Measurements from ENCODE around the gene CAV2. TPM values are rescaled to one million over a fixed set of nuclear protein-coding genes. Genes with fewer than 3 reads are reported as not detected.

CAV2 gene
- total RNA-seq, 1 donor from 2014 or later = 161 TPM

- Histone ChIP-seq H3K36me3 (ENCODE audit: insufficient read depth, low read length) (peaks cover 50% of the 10 kb centered on the region), H3K9me3 (ENCODE audit: insufficient read depth, low read depth, low read length) (no peaks in the 10 kb centered on the region), H3K4me1 (ENCODE audit: insufficient read depth, low read length) (peaks cover 11% of the 10 kb centered on the region), H4K20me1 (ENCODE audit: insufficient read depth, low read length) (peaks cover 38% of the 10 kb centered on the region), H3K27me3 (ENCODE audit: insufficient read depth, low read length) (no peaks in the 10 kb centered on the region), H3K4me2 (ENCODE audit: low read length) (no peak overlapping the region), H3K27ac (ENCODE audit: low read depth, low read length) (no peak overlapping the region), H3K79me2 (ENCODE audit: insufficient read depth, low read length) (peaks cover 56% of the 10 kb centered on the region), H2AFZ (ENCODE audit: low read depth, low read length) (no peak overlapping the region), H3K4me3 (ENCODE audit: insufficient read depth, low read depth, low read length) (no peak overlapping the region), H3K9ac (ENCODE audit: low read length) (no peak overlapping the region)
- Mint-ChIP-seq H3K27me3 (ENCODE audit: low read depth, unreplicated experiment) (no peaks in the 10 kb centered on the region), H3K27ac (ENCODE audit: unreplicated experiment) (no peak overlapping the region), H3K4me3 (ENCODE audit: unreplicated experiment) (no peak overlapping the region), H3K4me1 (ENCODE audit: low read depth, unreplicated experiment) (peaks cover 28% of the 10 kb centered on the region), H3K9me3 (ENCODE audit: unreplicated experiment) (no peaks in the 10 kb centered on the region), H3K36me3 (ENCODE audit: low read depth, unreplicated experiment) (peaks cover 25% of the 10 kb centered on the region)
- FAIRE-seq (peak; percentile 26), DNase-seq (ENCODE audit: low read depth) (no peak)
- TF ChIP-seq EZH2 (IDR thresholded peaks at IDR 0.05; ENCODE audit: insufficient read depth, low read length) = no peak
- TF ChIP-seq CTCF (IDR thresholded peaks at IDR 0.05; ENCODE audit: insufficient read depth, low read depth, low read length) = no peak
Observed at GRCh38 chr7:116557066-116557585, 57.6 kb downstream of the CAV2 start.

GRCh38 chr7:116557901-116558300 lies 58.4 kb downstream of the CAV2 start:
- Mint-ChIP-seq H3K36me3 (ENCODE audit: low read depth, unreplicated experiment) (peaks cover 22% of the 10 kb centered on the region), H3K27ac (ENCODE audit: unreplicated experiment) (no peak overlapping the region), H3K9me3 (ENCODE audit: unreplicated experiment) (no peaks in the 10 kb centered on the region), H3K4me1 (ENCODE audit: low read depth, unreplicated experiment) (peaks cover 28% of the 10 kb centered on the region), H3K27me3 (ENCODE audit: low read depth, unreplicated experiment) (no peaks in the 10 kb centered on the region), H3K4me3 (ENCODE audit: unreplicated experiment) (no peak overlapping the region)
- no peak for FAIRE-seq
- DNase-seq (ENCODE audit: low read depth) = no peak
- H3K4me3 ChIP-seq (ENCODE audit: insufficient read depth, low read depth, low read length) = no peak overlapping the region
- peaks cover 8% of the 10 kb centered on the region for H3K4me1 ChIP-seq (ENCODE audit: insufficient read depth, low read length)
- TF ChIP-seq CTCF (IDR thresholded peaks at IDR 0.05; ENCODE audit: insufficient read depth, low read depth, low read length) (no peak), EZH2 (IDR thresholded peaks at IDR 0.05; ENCODE audit: insufficient read depth, low read length) (no peak)
- H3K9me3 ChIP-seq (ENCODE audit: insufficient read depth, low read depth, low read length) = no peaks in the 10 kb centered on the region
- peaks cover 44% of the 10 kb centered on the region for H3K36me3 ChIP-seq (ENCODE audit: insufficient read depth, low read length)
- peaks cover 32% of the 10 kb centered on the region for H4K20me1 ChIP-seq (ENCODE audit: insufficient read depth, low read length)
- H3K9ac ChIP-seq (ENCODE audit: low read length) = no peak overlapping the region
- H3K79me2 ChIP-seq (ENCODE audit: insufficient read depth, low read length) = peaks cover 49% of the 10 kb centered on the region
- no peak overlapping the region for H2AFZ ChIP-seq (ENCODE audit: low read depth, low read length)
- H3K27ac ChIP-seq (ENCODE audit: low read depth, low read length) = no peak overlapping the region
- H3K27me3 ChIP-seq (ENCODE audit: insufficient read depth, low read length) = no peaks in the 10 kb centered on the region
- H3K4me2 ChIP-seq (ENCODE audit: low read length) = no peak overlapping the region

Other genes with a start within 250 kb of the CAV2 start
- gene CAV1, start 25.3 kb downstream of the CAV2 start, total RNA-seq = 384 and 472 TPM in 2 replicates
- gene MET, start 172.5 kb downstream of the CAV2 start, total RNA-seq = 7.9 and 8.2 TPM in 2 replicates

Data from astrocyte (in vitro differentiated cells and primary cell).